ENCODE measurements around the gene NTF4.
"Not testable (repeated sequence)": the region's sequence is repeated elsewhere in the genome, so short reads cannot be mapped to it uniquely, and the experiment has no call there.

NTF4 gene

DNA sequence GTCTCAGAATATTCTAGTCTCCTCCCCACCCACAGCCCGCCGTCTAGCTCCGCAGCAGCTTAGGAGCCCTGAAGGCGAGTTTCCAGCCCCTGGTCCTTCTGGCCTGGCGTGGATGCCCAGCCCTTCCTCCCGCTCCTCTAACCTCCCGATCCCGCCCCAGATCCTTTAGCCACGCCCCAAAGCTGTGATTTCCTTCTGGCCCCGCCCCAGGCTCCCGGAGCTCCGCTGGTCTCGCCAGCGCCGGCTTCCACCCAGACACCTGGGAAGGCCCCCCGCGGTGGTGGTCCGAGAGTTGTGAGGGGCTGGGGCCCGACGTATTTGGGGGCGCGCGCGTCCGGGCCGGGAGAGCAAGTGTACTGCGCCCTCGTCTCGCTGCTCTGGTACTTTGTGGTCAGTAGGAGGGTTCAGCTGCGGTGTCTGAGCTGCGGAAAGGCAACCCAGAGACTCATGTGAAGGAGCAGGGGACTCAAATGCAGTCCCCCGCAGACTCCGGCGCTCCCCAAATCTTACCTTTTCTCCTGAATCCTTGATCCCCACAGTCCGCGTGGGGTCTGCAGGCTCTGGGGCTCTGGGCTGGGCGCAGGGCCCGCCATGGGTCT lies 6.9 kb downstream of the NTF4 start, which contains the start of gene CGB7:
Gene CGB7, minus strand, starts transcription at position 114 of the 599 bp plus-strand sequence. CDS start 2,374 bp downstream, outside the sequence.
- no peak within 1 kb of the TSS for H3K27ac ChIP-seq
- no peak for DNase-seq

DNA sequence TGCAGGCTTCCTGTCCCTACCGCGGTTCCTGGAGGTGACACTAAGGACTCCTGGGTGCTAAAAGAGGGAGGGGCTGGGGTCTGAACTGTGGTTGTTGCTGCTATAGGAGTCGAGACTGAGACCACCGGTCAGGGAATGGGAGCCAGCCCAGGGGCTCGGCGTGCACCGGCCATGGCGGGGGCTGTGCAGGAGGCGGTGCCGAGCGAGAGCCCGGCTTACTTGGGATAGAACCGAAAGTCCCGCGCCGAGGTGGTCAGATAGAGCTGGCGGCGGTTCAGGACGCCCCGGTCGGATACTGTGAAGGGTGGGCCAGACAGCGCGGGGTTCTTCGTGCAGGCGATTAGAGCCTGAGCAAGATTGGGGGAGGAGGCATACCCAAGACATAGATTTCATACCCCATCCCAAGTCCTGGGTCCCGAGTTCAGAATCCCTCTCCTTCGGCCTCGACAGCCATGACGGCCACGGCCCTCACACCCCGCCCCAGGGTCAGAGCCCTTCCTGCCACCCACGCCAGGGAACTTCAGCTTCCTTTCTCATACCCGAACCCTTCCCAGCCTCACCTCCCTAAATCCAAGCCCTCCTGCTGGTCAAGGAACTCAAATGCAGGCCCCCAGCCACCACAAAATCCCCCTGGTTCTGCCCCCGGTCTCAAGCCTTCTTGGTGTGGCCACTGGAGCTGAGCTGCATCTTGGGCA lies 7.6 kb downstream of the NTF4 start:
- peak overlapping the region; percentile 52 for H3K4me3 ChIP-seq (ENCODE audit: low read depth, low read length)
- H3K9me3 ChIP-seq (ENCODE audit: severe bottlenecking); H3K27ac ChIP-seq; DNase-seq; H3K36me3 ChIP-seq; H3K27me3 ChIP-seq (ENCODE audit: insufficient read depth, low read depth, severe bottlenecking): not testable (repeated sequence)

More for the DNA sequence above, 6.9 kb downstream of the NTF4 start, which contains the start of gene CGB7:
- Histone ChIP-seq H3K4me3 (ENCODE audit: low read depth, low read length) (peak within 1 kb of the TSS; percentile 52), H3K27me3 (ENCODE audit: insufficient read depth, low read depth, severe bottlenecking) (no peaks in the 10 kb centered on the region), H3K9me3 (ENCODE audit: severe bottlenecking) (no peaks in the 10 kb centered on the region), H3K36me3 (no peaks in the 10 kb centered on the region)
- TF ChIP-seq, protein P1, sequence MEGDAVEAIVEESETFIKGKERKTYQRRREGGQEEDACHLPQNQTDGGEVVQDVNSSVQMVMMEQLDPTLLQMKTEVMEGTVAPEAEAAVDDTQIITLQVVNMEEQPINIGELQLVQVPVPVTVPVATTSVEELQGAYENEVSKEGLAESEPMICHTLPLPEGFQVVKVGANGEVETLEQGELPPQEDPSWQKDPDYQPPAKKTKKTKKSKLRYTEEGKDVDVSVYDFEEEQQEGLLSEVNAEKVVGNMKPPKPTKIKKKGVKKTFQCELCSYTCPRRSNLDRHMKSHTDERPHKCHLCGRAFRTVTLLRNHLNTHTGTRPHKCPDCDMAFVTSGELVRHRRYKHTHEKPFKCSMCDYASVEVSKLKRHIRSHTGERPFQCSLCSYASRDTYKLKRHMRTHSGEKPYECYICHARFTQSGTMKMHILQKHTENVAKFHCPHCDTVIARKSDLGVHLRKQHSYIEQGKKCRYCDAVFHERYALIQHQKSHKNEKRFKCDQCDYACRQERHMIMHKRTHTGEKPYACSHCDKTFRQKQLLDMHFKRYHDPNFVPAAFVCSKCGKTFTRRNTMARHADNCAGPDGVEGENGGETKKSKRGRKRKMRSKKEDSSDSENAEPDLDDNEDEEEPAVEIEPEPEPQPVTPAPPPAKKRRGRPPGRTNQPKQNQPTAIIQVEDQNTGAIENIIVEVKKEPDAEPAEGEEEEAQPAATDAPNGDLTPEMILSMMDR (IDR thresholded peaks at IDR 0.05; ENCODE audit: low read depth, low read length), result no peak

DNA sequence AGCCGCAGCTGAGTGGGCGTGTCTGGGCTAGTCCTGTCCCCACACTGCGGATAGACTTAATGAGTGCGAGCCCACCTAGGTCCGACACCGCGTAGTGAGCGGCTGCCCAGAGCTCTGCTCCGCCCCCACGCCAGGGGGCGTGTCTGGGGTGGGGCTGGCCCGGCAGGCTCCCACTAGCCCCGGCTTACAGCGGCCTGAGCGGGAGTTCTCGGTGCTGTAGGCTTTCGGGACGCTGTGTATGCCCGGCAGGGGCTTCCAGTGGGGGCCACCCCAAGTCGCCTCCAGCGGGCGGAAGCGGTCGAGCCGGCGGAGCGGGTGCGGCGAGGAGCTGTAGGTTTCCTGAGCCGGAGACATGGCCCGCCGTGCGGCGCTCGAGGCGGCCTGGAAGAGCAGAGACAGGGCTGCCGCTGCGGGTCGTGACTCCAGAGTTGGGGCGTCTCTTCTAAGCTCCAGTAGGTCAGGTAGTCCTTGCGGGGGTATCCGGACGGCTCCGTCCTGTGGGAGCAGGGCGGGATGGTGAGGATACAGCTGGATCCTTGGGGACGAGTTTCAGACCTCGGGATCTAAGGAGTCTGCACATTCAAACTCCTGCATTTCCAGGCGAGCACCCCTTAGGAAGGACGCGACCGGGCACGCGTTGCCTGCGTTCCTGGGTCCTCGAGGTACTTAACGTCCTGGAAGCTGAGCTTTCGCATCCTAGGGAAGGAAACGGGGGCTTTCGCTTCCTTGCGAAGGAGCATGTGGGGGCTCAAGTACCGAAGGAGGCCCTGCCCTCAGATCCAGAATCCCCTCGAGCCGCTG lies 8.3 kb downstream of the NTF4 start:
- Histone ChIP-seq H3K27me3 (ENCODE audit: insufficient read depth, low read depth, severe bottlenecking) (no peaks in the 10 kb centered on the region), H3K27ac (peak overlapping the region; percentile 15; the same call in 1 of the 2 replicates), H3K4me3 (ENCODE audit: low read depth, low read length) (peak overlapping the region; percentile 52)

DNA sequence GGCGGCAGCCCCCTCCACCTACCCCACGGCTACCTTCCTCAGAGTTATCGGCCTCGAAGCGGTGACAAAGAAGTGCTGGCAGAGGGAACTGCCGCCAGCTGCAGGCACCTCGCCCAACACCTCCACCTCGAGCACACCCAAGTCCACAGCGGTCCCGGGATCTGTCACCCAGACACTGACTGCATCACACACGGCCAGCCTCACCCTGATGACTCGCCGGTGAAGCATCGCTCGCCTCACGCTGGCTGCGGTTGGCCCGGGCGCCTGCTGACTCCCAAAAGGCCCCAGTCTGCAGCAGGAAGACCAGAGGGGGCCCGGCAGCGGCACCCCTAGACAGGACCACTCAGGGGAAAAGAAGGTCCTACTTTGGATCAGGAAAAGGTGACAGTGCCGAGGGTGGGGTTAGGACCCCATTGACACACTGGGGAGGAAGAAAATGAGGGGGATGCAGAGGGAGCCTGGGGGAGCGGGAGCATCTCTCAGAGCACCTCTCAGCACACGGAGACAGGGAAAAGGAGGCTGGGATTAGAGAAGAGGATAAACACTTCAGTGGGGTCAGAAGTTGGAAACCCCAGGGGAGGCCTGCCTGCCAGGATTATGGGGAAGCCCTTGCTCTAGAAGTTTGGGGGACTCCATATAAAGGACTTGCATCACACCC lies 14.1 kb downstream of the NTF4 start:
- not testable (repeated sequence) for H3K4me3 ChIP-seq (ENCODE audit: low read depth, low read length); H3K9me3 ChIP-seq (ENCODE audit: severe bottlenecking); H3K36me3 ChIP-seq; H3K27ac ChIP-seq; H3K27me3 ChIP-seq (ENCODE audit: insufficient read depth, low read depth, severe bottlenecking); DNase-seq

More for the DNA sequence above, 8.3 kb downstream of the NTF4 start:
- H3K36me3 ChIP-seq, result no peaks in the 10 kb centered on the region
- H3K9me3 ChIP-seq (ENCODE audit: severe bottlenecking), result no peaks in the 10 kb centered on the region
- peak; percentile 72 for DNase-seq
- TF ChIP-seq, protein P1 (IDR thresholded peaks at IDR 0.05; ENCODE audit: low read depth, low read length), result 0 out of 2 replicates have a peak, but pooled peaks have one; percentile 5

DNA sequence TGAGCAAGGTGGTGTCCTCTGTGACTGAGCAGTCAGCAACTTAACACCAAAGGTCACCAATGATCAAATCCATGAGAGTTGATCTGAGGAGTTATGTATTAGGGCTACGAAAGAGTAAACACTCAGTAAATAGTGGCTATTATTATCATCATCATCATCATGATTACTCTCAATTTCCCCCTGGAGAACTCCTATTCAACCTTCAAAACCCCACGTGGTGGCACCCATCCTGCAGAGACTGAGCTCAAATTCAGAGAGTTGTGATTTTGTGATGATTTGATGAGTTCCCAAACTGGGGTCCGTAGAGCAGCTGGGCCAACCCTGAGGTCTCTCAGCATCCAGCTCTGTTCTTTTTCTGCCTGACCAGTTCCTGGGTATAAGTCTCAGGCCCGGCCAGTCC lies 14.8 kb downstream of the NTF4 start:
- H3K9me3 ChIP-seq (ENCODE audit: severe bottlenecking); DNase-seq; H3K36me3 ChIP-seq; H3K27me3 ChIP-seq (ENCODE audit: insufficient read depth, low read depth, severe bottlenecking); H3K4me3 ChIP-seq (ENCODE audit: low read depth, low read length); H3K27ac ChIP-seq: not testable (repeated sequence)

DNA sequence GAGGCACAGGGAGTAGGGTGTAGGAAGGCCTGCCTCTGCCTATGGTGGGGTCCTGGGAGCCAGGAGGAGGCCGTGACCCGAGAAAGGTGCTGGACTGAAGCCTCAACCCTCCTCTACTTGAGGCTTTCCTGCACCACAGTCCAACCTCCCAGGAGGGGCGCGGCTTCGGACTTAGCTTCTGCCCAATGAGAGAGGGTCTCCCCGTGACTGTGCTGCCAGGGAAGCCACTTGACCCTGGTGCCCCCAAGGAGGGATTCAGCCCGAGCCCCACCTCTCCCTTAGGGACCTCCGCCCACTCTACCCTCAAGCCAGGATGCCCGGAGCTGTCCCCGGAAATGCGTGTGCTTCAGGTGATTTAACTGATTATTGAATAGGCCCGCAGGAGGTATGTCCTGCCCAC lies 15.6 kb downstream of the NTF4 start, which contains the start of gene CGB8:
Gene CGB8, minus strand, starts transcription at position 101 of the 400 bp plus-strand sequence. CDS start 372 bp downstream, outside the sequence.
- H3K27ac ChIP-seq; DNase-seq; H3K4me3 ChIP-seq (ENCODE audit: low read depth, low read length); H3K27me3 ChIP-seq (ENCODE audit: insufficient read depth, low read depth, severe bottlenecking); H3K9me3 ChIP-seq (ENCODE audit: severe bottlenecking); H3K36me3 ChIP-seq: not testable (repeated sequence)

DNA sequence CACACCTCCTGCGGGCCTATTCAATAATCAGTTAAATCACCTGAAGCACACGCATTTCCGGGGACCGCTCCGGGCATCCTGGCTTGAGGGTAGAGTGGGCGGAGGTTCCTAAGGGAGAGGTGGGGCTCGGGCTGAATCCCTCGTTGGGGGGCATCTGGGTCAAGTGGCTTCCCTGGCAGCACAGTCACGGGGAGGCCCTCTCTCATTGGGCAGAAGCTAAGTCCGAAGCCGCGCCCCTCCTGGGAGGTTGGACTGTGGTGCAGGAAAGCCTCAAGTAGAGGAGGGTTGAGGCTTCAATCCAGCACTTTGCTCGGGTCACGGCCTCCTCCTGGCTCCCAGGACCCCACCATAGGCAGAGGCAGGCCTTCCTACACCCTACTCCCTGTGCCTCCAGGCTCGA lies 21.1 kb downstream of the NTF4 start, which contains the start of gene CGB5:
Gene CGB5, plus strand, starts transcription at position 301 of the 400 bp plus-strand sequence. CDS start 362 bp downstream, outside the sequence.
- H3K27me3 ChIP-seq (ENCODE audit: insufficient read depth, low read depth, severe bottlenecking); H3K36me3 ChIP-seq; H3K9me3 ChIP-seq (ENCODE audit: severe bottlenecking); DNase-seq; H3K4me3 ChIP-seq (ENCODE audit: low read depth, low read length); H3K27ac ChIP-seq: not testable (repeated sequence)

DNA sequence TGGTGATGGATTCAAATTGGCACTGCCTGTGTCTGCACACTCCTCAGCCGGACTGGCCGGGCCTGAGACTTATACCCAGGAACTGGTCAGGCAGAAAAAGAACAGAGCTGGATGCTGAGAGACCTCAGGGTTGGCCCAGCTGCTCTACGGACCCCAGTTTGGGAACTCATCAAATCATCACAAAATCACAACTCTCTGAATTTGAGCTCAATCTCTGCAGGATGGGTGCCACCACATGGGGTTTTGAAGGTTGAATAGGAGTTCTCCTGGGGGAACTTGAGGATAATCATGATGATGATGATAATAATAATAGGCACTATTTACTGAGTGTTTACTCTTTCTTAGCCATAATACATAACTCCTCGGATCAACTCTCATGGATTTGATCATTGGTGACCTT lies 22.0 kb downstream of the NTF4 start:
- not testable (repeated sequence) for DNase-seq; H3K27ac ChIP-seq; H3K4me3 ChIP-seq (ENCODE audit: low read depth, low read length)

More for the DNA sequence above, 22.0 kb downstream of the NTF4 start:
- not testable (repeated sequence) for H3K27me3 ChIP-seq (ENCODE audit: insufficient read depth, low read depth, severe bottlenecking); H3K9me3 ChIP-seq (ENCODE audit: severe bottlenecking); H3K36me3 ChIP-seq

Measured in WERI-Rb-1 (cell line).